Measurements from ENCODE around the gene DOCK6.

DOCK6 gene

DNA sequence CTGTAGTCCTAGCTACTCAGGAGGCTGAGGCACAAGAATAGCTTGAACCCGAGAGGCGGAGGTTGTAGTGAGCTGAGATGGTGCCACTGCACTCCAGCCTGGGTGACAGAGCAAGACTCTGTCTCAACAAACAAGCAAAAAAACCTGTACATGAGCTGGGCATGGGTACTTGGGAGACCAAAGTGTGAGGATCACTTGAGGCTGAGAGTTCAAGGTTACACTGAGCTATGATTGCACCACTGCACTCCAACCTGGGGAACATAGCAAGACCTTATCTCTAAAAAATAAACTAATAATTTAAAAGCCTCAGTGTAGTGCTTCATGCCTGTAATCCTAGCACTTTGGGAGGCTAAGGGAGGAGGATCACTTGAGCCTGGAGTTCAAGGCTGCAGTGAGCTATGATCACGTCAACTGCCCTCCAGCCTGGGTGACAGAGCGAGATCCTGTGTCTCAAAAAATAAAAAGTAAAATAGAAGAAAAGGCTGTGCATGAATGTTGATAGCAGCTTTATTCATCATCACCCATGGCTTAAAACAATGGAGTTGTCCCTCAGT is 12.3 kb upstream of the DOCK6 start:
- no peak for DNase-seq

DNA sequence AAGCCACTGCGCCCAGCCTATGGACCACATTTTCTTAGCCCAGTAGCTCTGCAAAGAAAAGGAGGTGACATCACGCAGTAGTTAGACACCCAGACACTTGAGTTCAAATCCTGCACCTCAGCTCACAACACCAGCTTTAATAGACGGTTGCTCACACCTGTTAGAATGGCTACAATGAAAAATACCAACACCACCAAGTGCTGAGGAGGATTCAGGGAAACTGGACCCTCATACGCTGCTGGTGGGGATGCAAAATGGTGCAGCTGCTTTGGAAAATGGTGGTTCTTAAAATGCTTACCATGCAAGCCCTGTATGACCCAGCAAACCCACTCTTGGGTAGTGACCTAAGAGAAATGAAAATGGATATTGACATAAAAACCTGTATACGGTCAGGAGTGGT is 11.7 kb upstream of the DOCK6 start:
- DNase-seq, result no peak

DNA sequence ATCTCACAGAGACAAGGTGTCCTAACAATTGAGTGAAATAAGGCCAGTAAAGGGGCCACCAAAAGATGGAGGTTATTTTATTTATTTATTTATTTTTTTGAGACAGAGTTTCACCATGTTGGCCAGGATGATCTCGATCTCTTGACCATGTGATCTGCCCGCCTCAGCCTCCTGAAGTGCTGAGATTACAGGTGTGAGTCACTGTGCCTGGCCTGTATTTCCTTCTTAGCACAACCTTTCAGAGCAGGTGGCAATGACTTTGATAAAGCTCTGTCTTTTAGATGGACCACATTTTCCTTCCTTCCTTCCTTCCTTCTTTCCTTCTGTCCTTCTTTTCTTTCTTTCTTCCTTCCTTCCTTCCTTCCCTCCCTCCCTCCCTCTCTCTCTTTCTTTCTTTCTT is 11.0 kb upstream of the DOCK6 start:
- no peak for DNase-seq

DNA sequence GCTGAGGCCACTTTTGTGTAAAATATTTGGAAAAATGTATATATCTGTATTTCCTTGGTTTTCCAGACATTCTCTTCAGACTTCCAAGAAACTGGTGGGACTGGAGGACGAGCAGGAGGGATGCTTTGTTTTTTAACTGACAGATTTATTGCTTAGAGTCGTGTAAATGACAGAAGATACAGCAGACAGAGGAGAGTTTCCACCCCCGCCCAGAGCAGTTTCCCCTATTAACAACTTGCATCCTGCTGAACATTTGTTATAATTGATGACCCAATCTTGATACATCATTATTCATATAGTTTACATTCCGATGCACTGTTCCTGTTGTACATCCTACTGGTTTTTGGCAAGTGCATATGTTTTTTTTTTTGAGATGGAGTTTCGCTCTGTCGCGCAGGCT is 7.1 kb upstream of the DOCK6 start:
- DNase-seq, result no peak

DNA sequence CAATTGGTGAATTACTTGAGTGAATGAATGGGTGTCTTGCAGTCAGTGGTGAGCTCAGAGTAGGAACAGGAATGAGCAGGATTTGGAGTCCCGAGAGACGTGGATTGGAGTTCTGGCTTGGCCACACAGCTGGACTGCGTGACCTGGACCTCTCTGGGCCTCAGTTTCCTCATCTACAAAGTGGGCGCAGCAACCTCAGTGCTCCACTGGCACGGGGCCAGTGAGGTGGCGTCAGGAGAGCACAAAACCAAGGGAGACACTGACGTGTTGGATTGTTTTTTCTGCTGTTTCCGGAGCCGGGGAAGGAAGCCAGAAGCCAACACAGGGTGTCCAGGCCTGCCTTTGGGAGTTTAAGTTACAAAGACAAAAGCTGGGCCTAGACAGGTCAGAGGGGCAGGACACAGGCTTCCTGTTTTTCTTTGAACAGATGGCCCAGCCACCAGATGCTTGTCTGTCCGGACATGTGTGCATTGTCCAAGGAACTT is 6.5 kb upstream of the DOCK6 start:
- DNase-seq, result no peak

DNA sequence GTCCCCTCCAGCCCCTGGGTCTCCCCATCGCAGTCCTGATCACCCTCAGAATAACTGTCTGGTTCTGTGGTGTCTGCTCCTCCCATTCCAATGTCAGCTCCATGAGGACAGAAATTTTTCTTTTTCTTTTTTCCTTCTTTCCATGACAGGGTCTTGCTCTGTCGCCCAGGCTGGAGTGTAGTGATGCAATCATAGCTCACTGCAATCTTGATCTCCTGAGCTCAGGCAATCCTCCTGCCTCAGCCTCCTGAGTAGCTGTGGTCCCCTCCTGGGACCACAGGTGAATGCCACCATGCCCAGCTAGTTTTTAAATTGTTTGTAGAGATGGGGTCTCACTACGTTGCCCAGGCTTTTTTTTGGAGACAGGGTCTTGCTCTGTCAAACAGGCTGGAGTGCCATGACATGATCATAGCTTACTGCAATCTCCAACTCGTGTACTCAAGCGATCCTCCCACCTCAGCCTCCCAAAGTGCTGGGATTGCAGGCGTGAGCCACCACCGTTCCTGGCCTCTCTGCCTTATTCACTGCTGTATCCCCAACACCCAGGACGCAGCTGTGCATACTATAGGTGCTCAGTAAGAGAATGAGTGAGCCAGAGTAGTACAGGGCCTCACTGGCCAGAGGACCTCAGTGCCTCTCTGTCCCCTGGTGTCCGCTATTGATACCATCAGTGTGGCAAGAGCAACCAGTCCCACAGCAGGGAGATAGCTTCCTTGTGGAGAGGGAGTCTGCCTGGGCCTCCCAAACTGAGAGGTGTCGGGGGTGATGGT is 5.2 kb upstream of the DOCK6 start:
- DNase-seq, result no peak

DNA sequence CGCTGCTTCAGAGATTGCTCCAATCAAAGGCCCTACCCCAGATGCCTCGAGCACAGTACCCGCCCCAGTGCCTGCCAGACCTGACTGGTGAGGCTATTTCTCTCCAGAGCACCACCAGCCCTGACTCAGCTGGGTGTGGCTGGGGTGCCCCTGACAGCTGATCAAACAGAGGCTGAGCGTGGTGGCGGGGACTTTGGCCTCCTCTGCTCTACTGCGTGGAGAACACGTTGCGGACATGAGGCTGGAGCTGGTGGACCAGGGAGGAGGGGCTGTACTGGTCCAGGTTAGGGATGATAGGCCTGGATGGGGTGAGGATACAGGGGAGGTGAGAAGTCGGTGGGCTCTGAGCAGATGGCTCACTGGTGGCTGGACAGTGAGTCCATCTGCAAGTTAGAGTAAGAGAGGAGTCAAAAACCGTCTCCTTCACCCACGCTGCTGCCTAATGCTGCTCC is 3.5 kb upstream of the DOCK6 start:
- DNase-seq, result no peak

DNA sequence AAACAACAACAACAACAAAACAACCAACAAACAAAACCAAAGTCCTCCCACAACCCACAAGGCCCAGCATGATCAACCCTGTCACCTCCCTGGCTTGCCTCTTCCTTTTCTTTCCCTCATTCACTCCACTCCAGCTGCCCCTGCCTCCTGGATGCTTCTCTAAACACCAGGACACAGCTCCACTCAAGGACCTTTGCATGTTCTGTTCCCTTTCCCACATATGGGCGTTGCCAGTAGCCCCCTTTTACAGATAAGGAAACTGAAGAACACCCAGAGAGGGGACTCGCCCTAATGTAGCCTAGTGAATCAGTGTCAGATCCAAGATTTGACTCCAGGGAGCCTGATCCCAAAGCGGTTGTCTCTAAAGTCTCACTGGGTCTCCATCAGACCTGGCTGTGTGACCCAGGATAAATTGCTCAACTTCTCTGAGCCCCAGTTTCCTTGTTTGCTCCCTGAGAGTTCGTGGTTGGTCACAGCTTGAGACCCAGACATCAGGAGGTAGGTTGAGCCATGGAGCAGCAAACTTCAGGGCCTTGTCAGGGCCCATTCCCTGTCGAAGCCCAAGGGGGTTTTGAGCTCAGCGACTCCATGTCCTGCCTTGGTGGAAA is 3.0 kb upstream of the DOCK6 start:
- DNase-seq, result no peak

DNA sequence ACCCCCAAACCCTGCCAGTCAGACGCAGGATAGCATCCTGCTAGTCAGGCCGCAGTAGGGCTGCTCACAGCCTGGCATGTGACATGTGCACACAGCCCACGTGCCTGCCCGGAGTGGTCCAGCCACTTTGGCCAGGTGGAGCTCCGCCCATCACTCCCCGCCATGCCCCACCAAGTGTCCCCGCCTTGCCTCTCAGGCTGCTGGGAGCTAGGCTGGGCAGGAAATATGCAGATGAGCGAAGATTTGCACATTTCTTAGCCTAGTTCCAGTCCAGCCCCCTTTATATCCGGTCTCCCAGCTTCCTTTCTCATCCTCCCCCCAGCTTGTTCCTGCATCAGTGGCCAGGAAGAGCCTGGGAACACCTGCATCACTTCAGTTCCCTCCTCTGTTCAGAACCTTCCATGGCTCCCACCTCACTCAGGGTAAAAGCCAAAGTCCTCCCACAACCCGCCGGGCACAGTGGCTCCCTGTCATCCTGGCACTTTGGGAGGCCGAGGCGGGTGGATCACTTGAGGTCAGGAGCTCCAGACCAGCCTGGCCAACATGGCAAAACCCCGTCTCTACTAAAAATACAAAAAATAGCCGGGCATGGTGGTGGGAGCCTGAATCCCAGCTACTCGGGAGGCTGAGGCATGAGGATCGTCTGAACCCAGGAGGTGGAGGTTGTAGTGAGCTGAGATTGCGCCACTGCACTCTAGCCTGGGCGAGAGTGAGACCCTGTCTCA is 2.3 kb upstream of the DOCK6 start:
- no peak for DNase-seq

DNA sequence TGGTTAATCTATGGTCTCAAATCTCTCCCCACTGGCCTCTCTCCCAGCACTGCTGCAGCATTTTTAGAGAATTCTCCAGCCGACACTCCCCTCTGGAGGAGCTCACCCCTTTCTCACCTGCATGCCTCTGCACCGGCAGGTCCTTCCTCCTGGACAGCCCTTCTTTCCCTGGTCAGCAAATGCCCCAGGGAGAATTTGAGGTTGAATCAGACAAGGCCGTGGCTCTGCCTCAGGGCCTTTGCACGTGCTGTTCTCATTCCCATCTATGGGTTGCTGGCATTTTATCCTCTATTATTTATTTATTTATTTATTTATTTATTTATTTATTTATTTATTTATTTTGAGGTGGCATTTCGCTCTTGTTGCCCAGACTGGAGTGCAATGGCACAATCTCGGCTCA is 1.4 kb upstream of the DOCK6 start:
- no peak for DNase-seq

DNA sequence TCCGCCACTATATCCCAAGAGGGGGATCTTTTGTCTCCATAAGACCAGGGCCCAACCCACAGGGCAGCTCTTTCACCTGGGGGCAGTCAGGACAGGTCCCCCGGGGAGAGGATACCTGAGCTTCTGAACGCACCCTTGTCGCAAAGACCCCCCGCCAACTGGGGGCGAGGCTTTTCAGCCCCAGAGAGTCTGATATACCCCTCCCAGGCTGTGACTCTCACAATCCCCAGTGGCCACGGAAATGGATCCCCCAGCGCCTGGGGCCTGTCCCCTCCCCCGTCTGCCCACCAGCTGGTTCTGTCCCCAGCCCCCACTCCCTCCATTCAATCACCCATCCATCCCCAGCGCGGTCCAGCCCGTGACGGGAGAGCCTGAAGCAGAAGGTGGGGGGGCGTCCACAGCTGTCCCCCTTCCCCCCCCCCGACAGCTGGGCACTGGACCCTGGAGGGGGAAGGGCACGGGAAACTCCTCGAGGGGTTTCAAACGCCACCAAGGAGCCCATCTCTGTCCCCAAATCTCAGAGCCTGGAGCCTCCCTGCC is 823 bp downstream of the DOCK6 start:
- no peak for DNase-seq

DNA sequence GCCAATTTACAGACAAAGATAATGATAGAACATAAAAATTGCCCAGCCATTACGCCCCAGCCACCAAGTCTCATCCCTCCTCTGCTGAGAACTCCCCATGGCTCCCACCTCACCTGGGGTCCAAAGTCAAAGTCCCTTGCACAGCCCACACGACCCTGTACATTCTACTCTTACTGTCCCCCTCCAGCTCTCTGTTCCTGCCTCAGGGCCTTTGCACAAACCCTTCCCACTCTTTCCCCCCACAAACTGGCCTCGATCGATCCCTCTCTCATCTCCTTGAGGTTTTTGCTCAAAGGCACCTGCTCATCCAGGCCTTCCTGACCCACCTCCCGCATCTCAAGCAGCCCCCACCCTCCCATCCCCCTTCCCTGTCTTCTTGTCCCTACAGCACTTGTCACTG is 1.3 kb downstream of the DOCK6 start:
- no peak for DNase-seq

DNA sequence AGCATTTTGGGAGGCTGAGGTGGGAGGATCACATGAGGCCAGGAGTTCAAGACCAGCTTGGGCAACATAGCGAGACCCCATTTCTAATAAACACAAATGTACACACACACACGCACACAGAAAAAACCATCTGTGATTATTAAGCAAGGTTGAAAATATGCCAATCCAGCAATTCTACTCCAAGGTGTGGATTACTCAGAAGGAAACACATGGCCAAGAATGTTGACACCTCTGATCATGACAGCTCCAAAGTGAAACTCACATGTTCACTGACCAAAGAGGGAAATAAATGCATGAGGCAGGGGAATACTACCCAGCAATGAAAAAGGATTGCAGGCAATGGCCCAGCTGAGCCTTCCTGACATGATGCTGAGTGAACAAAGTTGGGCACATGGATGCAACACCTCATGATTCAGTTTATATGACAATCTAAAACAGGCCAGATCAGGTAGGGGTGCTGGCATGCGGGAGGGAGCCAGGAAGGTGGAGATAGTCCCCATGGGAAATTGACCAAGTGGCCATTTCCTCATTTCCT is 4.4 kb downstream of the DOCK6 start:
- no peak for DNase-seq

DNA sequence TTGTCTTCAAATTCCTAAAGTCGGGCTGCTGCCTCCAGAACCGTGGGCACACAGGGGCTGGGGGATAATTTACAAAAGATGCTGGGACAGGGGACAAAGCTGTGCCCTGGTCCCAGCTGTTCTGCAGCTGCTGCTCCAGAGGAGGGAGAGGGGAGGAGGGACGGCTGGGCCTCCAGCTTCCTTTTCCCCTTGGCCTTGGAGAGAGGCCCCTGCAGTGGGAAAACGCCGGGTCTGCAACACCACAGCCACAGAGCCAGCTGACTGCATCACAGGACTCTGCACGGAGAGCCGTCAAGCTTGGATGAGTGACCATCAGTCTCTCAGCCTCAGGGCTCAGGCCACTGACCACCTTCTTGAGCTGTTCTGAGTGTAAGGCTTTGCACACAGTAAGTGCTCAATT is 6.1 kb downstream of the DOCK6 start:
- DNase-seq, result no peak

DNA sequence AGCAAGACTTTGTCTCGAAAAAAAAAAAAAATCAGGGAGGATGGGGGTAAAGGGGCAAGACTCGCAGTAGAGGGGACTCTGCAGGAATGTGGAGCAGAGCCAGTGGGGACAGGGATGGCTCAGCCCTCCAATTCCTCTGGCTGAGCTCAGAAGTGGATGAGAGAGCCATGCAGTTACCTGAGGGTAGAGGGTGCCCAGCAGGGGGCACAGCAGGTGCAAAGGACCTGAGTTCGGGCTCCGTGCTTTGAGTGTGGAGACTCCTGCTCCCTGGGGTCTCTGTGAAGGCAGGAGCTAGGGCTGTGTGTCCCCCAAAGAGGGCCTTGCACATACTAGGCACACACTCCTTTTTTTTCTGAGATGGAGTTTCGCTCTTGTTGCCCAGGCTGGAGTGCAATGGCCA is 7.7 kb downstream of the DOCK6 start:
- no peak for DNase-seq

DNA sequence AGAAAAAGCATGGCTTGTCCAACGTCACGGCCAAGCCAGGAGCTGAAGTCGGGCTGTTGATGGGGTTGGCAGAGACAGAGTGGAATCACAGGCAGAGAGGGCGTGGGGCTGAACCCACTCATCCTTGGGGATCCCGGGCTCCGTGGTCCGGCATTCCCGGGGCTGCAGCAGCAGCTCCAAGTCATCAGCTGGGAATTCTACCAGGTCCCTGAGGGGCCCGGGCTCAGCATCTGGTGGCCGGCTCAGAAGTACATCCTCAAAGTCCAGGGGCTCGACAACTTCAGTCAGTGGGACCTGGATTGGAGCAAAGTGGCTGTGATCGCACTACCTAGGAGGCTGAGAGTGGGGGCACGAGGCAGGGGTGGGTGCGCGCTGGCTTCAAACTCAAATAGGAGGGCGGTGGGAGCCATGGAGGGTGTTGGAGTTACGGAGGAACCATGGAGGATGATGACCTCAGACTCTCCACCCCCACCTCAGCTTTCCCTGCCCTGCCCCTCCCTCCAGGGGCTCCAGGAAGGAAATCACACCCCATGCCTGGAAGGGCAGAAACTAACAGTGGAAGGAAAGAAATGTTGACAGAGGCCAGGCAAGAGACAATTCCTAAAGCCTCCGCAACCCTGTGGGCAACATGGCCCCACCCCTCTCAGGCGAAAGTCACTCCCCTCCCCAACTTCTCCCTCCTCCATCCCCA is 9.5 kb downstream of the DOCK6 start:
- no peak for DNase-seq

DNA sequence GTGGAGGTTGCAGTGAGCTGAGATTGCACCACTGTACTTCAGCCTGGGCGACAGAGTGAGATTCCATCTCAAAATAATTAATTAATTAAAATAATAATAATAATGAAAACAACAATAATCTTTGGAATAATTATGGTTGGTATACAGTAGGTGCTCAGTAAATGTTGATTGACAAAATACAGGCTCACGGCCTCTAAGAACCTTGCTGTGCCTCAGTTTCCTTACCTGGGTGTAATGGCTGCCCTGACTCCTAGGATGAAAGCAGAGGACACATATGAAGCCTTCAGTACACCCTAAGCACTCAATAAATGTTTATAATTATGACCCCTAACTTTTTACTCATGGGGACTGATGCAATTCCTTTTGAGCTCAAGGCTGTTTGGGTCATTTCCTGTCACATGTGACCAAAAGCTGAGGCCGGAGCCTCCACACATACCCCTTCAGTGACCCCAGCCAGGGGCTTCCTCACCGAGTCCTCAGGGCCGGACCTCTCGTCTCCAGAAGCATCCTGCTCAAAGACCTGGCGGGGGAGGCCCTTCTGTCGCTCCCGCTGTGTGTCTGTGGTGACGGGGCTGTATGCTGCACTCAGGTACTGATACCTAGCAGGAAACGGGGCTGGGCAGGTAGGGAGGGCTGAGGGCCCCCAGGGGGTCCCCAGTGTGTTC is 10.5 kb downstream of the DOCK6 start:
- no peak for DNase-seq

DNA sequence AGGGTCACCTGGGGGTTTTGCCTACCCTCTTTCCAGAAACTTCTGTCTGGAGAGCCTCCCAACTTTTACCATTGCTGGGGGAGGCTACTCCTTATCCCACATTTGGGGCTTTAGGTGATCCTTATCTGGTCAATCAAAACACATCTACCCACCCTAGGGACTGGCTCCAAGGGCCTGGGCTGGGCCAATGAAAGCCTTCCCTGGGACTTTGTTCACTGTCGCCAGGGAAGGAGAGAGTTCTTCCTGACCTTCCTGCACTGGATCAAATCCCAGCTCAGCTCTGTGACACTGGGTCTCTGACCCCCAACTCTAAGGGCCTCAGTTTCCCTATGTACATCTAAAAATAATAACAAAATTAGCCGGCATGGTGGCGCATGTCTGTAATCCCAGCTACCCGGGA is 11.1 kb downstream of the DOCK6 start:
- DNase-seq, result no peak

DNA sequence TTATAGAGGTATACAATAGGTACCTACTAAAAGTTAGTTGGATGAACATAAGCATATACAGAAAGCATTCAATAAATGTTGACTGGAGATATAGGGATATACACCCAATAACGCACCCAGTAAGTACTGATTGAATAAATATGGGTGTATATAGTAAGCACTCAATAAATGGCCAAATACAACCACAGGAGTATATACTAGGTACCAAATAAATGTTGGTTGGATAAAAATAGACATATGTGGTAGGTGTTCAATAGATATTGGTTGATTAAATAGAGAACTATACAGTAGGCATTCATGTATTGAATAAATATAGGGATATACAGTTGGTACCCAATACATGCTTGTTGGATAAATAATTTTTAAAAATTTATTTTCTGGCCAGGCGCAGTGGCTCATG is 13.5 kb downstream of the DOCK6 start:
- no peak for DNase-seq

DNA sequence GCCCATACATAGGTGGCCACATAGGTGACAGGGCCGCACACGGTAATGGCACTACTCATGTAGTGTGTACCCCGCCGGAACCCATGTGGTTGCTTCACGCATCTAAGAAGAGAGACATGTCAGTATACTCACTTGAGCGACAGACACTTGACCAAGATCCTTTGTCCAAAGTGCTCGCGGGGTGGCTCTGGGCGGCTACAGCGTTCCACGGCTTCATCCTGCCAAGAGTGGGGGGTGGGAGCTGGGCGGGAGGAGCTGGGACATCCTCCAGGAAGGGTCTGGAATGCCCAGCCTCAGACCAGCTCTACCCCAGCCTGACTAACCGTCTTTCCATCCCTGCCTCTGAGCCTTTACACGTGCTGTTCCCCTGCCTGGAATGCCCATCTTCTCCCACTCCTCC is 14.4 kb downstream of the DOCK6 start:
- DNase-seq, result no peak

DNA sequence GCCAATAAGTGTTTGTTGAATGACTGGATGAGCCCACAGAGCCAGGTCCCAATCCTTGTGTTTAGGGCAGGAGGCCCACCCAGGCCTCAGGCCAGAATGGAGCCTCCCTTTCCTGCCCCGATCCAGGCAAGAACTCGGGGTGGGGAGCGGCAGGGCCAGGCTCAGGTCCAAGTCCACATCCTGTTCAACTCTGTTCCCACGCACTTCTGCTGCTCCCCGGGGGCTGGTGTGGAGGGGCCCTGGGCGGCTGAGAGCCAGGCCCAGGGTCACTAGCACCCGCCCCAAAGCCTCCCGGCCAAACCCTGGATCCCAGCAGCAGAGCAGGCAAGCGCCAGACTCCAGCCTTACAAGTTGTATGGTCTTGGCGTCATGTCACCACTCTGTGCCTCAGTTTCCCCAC is 14.9 kb downstream of the DOCK6 start:
- DNase-seq, result no peak

DNA sequence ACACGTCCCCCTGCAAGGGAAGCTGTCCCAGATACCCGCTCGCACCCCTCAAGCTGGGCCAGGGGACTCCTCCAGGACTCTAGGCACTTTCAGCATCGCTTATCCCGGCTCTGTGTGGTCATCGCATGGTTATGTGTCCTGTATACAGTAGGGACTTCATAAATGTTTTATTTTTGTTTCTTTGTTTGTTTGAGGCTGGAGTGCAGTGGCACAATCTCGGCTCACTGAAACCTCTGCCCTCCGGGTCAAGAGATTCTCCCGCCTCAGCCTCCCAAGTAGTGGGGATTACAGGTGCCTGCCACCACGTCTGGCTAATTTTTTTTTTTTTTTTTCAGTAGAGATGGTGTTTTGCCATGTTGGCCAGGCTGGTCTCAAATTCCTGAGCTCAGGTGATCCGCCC is 15.4 kb downstream of the DOCK6 start:
- DNase-seq, result no peak
